ENCODE data around the gene ECHDC1. TPM values are rescaled to one million over a fixed set of nuclear protein-coding genes. Genes with fewer than 3 reads are reported as not detected.

Gene ECHDC1
- total RNA-seq, 4 donors from 2014 or later: 25.8 to 42.4 (median 34.6) TPM

DNA sequence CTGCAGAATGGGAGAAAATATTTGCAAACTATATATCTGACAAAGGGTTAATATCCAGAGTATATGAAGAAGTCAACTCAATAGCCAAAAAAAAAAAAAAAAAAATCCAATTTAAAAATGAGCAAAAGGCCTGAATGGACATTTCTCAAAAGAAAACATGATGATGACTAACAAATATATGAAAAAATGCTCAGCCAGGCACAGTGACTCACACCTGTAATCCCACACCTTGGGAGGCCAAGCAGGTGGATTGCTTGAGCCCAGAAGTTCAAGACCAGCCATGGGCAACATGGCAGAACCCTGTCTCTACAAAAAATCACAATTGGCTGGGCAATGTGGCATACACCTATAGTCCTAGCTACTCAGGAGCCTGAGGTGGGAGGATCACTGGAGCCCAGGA, 2.1 kb upstream of the ECHDC1 start:
- DNase-seq (ENCODE audit: low spot score in 2 of 2): no peak
- TF ChIP-seq, protein P1, sequence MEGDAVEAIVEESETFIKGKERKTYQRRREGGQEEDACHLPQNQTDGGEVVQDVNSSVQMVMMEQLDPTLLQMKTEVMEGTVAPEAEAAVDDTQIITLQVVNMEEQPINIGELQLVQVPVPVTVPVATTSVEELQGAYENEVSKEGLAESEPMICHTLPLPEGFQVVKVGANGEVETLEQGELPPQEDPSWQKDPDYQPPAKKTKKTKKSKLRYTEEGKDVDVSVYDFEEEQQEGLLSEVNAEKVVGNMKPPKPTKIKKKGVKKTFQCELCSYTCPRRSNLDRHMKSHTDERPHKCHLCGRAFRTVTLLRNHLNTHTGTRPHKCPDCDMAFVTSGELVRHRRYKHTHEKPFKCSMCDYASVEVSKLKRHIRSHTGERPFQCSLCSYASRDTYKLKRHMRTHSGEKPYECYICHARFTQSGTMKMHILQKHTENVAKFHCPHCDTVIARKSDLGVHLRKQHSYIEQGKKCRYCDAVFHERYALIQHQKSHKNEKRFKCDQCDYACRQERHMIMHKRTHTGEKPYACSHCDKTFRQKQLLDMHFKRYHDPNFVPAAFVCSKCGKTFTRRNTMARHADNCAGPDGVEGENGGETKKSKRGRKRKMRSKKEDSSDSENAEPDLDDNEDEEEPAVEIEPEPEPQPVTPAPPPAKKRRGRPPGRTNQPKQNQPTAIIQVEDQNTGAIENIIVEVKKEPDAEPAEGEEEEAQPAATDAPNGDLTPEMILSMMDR (IDR thresholded peaks at IDR 0.05): no peak
- no peak for TF ChIP-seq POLR2A (IDR thresholded peaks at IDR 0.05)
- intact Hi-C loops (cut with DNase I; ENCODE audit: low total_unique reads): no loop called here
- no peak overlapping the region for H3K4me3 ChIP-seq (ENCODE audit: low read depth, poor library complexity, severe bottlenecking)

DNA sequence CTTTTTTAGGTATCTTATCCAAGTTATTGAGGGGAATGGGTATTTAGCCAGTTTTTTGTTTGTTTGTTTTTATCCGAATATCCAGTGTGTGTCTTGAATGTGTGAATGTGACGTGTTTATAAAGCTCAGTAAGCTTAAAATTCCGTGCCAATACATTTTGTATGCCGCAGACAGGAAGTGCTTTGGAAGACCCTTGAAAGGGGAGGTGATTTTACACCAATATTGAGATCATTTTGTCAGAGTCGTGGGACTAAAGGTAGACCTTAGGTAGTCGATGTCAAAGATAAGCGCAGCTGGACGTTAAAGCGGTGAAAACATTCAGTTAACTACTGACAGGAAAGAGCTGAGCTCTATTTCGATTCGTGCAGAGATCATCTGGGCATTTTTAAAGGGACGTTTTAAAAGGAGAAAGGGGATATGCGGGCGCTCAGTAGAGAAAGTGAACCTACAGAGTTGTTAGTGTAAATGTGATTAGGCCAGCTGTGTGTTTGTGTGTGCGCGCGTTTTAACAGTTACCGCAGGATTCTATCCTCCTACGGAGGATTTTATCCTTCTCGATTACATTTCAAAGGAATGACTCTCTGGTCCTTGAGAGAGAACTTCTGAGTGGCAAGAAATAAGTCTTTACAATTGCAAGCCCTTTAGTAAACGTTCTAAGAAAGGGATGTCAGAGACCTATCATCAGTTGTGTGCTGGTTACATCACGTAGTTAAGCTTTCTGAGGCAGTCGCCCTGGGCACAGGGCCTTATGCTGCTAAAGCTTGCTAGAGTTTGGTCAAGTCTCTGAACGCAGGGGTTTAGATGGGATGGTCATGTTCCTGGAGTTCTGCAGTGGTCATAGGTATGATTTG, 625 bp upstream of the ECHDC1 start:
- DNase-seq (ENCODE audit: low spot score in 2 of 2): no peak
- intact Hi-C loops (cut with DNase I; ENCODE audit: low total_unique reads): no loop called here

DNA sequence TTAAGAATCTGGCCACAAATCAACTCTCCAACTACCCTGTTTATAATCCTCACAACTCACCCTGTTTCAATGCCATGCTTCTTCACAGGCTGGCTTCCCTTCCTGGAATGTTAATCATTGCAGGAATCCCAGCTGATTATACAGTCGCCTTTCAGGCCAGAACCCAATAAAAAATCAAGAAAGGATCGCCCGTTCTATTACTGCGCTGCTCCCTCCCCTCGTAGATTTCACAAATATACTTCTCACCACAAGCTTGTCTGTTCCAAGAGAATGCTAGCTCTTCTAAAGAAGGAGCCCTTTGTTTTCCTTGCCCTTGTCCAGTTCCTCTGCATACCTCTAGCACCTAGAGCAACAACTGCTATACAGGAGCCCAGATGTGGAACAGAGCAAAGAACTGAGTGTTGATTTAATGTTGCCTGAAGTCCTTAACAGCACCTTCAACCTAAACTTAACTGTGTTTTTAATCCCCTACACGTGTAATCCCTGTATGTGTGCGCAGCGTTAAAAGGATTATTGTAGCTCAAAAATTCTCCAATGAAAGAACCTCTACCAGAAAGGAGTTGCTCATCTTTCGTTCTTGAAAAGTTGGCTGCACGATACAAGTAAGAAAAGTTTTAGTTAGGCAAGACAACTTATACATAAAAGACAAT, 988 bp downstream of the ECHDC1 start:
- peak overlapping the region; percentile 81 for H3K4me3 ChIP-seq (ENCODE audit: low read depth, poor library complexity, severe bottlenecking)
- intact Hi-C loops (cut with DNase I; ENCODE audit: low total_unique reads): no loop called here
- WGBS, 2 donors: 13 to 14% methylated on average over 10 of the region's 10 CpGs
- DNase-seq (ENCODE audit: low spot score in 2 of 2): no peak
- TF ChIP-seq, protein P1 (IDR thresholded peaks at IDR 0.05): no peak
- TF ChIP-seq POLR2A (IDR thresholded peaks at IDR 0.05): no peak

More for the DNA sequence above, 625 bp upstream of the ECHDC1 start:
- TF ChIP-seq POLR2A (IDR thresholded peaks at IDR 0.05): no peak
- TF ChIP-seq, protein P1 (IDR thresholded peaks at IDR 0.05): no peak
- 8 to 9% methylated on average over 24 of the region's 24 CpGs for WGBS, 2 donors
- H3K4me3 ChIP-seq (ENCODE audit: low read depth, poor library complexity, severe bottlenecking): peak overlapping the region; percentile 81

DNA sequence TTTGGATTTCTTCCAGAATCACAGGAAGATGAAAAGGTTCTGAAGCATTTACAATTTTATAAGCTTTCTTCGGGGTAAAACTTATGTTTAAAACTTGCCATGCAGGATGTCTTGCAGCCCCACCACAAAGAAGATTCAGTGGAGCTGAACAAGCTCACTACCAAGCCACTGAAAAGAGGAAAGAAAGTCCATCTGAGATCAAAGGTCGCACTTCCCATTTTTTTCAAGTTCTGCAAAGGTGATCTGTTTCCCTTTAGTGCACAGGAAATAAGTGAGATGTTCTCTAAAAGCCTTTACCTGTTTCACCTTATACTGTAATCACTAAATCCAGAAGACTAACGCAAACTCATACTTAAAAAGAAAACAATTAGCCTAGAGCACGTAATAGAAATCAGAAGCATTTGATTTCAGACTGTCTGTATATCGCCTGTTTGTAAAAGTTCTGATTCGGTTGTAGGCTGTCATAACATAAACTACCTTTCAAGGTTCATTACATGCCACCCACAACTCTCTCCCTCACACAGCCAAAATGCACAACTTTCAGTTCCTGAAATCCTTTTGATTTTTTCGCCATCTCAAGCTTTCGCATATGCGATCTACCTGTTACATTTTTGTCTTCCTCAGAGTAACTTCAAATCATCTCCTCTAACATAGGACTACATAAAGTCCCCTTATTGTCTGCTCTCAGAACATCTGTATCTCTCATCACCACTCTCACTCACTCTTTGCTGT, 1.8 kb downstream of the ECHDC1 start:
- intact Hi-C loops (cut with DNase I; ENCODE audit: low total_unique reads): no loop called here
- TF ChIP-seq POLR2A (IDR thresholded peaks at IDR 0.05): no peak
- TF ChIP-seq, protein P1 (IDR thresholded peaks at IDR 0.05): no peak
- H3K4me3 ChIP-seq (ENCODE audit: low read depth, poor library complexity, severe bottlenecking): no peak overlapping the region
- WGBS, 2 donors: 74 to 78% methylated on average over 9 of the region's 9 CpGs
- DNase-seq (ENCODE audit: low spot score in 2 of 2): no peak

DNA sequence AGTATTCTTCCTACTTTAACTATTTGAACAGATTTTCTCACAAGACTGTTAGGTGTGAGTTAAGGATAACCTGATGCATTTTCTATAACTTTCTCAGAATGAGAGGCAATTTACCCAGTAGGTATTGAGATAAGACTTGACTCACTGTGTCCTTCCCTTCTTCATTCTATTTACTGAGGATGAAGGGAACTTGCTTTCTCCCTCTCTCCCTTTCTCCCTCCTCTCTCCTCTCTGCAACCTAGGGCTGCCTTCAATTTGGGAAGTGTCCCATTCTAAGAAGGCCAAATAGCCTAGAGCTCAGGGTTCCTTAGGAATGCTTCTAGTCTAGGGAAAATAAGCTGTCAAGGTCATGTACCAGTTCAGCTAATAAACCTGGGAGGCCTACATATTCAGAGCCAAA, 3.2 kb downstream of the ECHDC1 start:
- H3K4me3 ChIP-seq (ENCODE audit: low read depth, poor library complexity, severe bottlenecking): no peak overlapping the region
- intact Hi-C loops (cut with DNase I; ENCODE audit: low total_unique reads): no loop called here
- TF ChIP-seq, protein P1 (IDR thresholded peaks at IDR 0.05): no peak
- no peak for TF ChIP-seq POLR2A (IDR thresholded peaks at IDR 0.05)
- no peak for DNase-seq (ENCODE audit: low spot score in 2 of 2)

Measured in lower leg skin (tissue), 4 donors.